NAMALWA (cell line): ENCODE measurements around the gene LIME1.

ENCODE experiments used
- DNase-seq: peaks from one replicate; pipeline ENCODE4 v3.0.0-alpha.2; 2015; ENCODE audit warnings: low spot score

Gene LIME1

GRCh38 chr20:63696628-63697356 is 39.7 kb upstream of the LIME1 start, which contains the start of gene TNFRSF6B:
TNFRSF6B (plus strand) TSS chr20:63696652; CDS start chr20:63696768, 116 bp downstream.
- no peak for DNase-seq

- DNase-seq, result no peak
These were observed 39.1 kb upstream of the LIME1 start for GRCh38 chr20:63697357-63697867.

- DNase-seq, result no peak
These were observed 38.5 kb upstream of the LIME1 start for GRCh38 chr20:63697868-63698545.

GRCh38 chr20:63698739-63699465 is 37.6 kb upstream of the LIME1 start:
- DNase-seq, result no peak

GRCh38 chr20:63699466-63700198 is 36.8 kb upstream of the LIME1 start:
- DNase-seq, result no peak

- no peak for DNase-seq
These were observed 36.0 kb upstream of the LIME1 start for GRCh38 chr20:63700199-63701050.

GRCh38 chr20:63701051-63701328 is 35.5 kb upstream of the LIME1 start:
- DNase-seq, result no peak

GRCh38 chr20:63701329-63702035 is 35.0 kb upstream of the LIME1 start:
- DNase-seq, result no peak

- DNase-seq, result no peak
These were observed 34.3 kb upstream of the LIME1 start for GRCh38 chr20:63702036-63702665.

- no peak for DNase-seq
These were observed 33.6 kb upstream of the LIME1 start for GRCh38 chr20:63702751-63703470.

GRCh38 chr20:63703471-63703975 is 32.9 kb upstream of the LIME1 start:
- no peak for DNase-seq

GRCh38 chr20:63703976-63704748 is 32.3 kb upstream of the LIME1 start:
- no peak for DNase-seq

- no peak for DNase-seq
These were observed 31.7 kb upstream of the LIME1 start for GRCh38 chr20:63704749-63705117.

- DNase-seq, result no peak
These were observed 31.0 kb upstream of the LIME1 start for GRCh38 chr20:63705232-63706026.

- DNase-seq, result no peak
These were observed 30.3 kb upstream of the LIME1 start for GRCh38 chr20:63706027-63706695.

GRCh38 chr20:63706852-63707557 is 29.5 kb upstream of the LIME1 start:
- peak; percentile 68 for DNase-seq
